Kidney (tissue), 14 donors: ENCODE measurements around the gene STK32B. TPM values are rescaled to one million over a fixed set of nuclear protein-coding genes. Genes with fewer than 3 reads are reported as not detected.

ENCODE experiments used
- DNase-seq, 5 donors: peaks; one replicate each; pipeline ENCODE4 v3.0.0-alpha.2; 2013 to 2020
- FAIRE-seq: peaks from 2 replicates; lab custom pipeline; 2012; peaks lifted over from hg19 to GRCh38; lab: Jason Lieb, UNC
- H3K27ac ChIP-seq, 2 donors: one replicate each; pipeline ENCODE4 v1.7.0; 2013; ENCODE audit warnings: low read depth in 2 of 2, low read length in 2 of 2, inconsistent platforms in 1 of 2
- H3K27me3 ChIP-seq: one replicate; pipeline ENCODE4 v1.7.1; 2013; ENCODE audit warnings: low read length, inconsistent platforms; ENCODE audit not compliant: control insufficient read depth, insufficient read depth
- H3K36me3 ChIP-seq, 3 donors: one replicate each; pipeline versions ENCODE4 v1.7.0 to v1.7.1; 2013; ENCODE audit warnings: low read length in 3 of 3, control low read depth in 1 of 3, inconsistent platforms in 1 of 3; ENCODE audit not compliant: insufficient read depth in 3 of 3, control insufficient read depth in 2 of 3
- H3K4me1 ChIP-seq, 3 donors: one replicate each; pipeline versions ENCODE4 v1.7.0 to v1.7.1; 2013; ENCODE audit warnings: low read length in 3 of 3, inconsistent platforms in 1 of 3, low read depth in 1 of 3; ENCODE audit not compliant: control insufficient read depth in 2 of 3, insufficient read depth in 2 of 3
- H3K4me3 ChIP-seq, 3 donors: one replicate each; pipeline versions ENCODE4 v1.7.0 to v1.8.1; 2013; ENCODE audit warnings: low read length in 3 of 3, control low read depth in 1 of 3, inconsistent platforms in 1 of 3
- H3K9ac ChIP-seq, 3 donors: one replicate each; pipeline versions ENCODE4 v1.7.0 to v1.7.1; 2013; ENCODE audit warnings: low read length in 3 of 3, control low read depth in 1 of 3, inconsistent platforms in 1 of 3
- H3K9me3 ChIP-seq, 3 donors: one replicate each; pipeline versions ENCODE4 v1.7.0 to v1.7.1; 2013; ENCODE audit warnings: low read length in 3 of 3, control low read depth in 1 of 3, inconsistent platforms in 1 of 3; ENCODE audit not compliant: control insufficient read depth in 2 of 3, insufficient read depth in 1 of 3
- intact Hi-C: fragments of 100-400 bp; cut with DNase I; formaldehyde crosslinking; loops from one replicate; pipeline ENCODE4 v1.11.1; 2022
- polyA plus RNA-seq: library from polyadenylated mRNA; stranded (reverse); fragments of 350-450 nt; fragmentation: Illumina TruSeq; extraction: RNeasy Lipid Tissue Mini Kit (QIAGEN cat#74804); gene quantifications from one replicate; pipeline ENCODE4 v1.2.3, GENCODE V29; 2014; ENCODE audit warnings: low read depth, low replicate concordance; ENCODE audit not compliant: insufficient read depth
- total RNA-seq: library from RNA; stranded (reverse); fragmentation: NEBNext Ultra II Directional; extraction: Animal tissue kit (Norgen Biotek cat#: 25700); gene quantifications from one replicate; pipeline ENCODE4 v1.2.1, GENCODE V29; 2021
- TF ChIP-seq, protein P1 (sequence below): IDR thresholded peaks from 3 replicates; pipeline ENCODE4 v1.5.1; 2012; ENCODE audit warnings: mild to moderate bottlenecking, moderate library complexity, borderline replicate concordance; ENCODE audit not compliant: insufficient read depth; ENCODE audit errors: extremely low read depth
- donor health status: control.
- donor health status: control.
- donor health status: control.
- donor health status: control.
- donor health status: control.
- donor health status: DM: yes; HTN: yes; CAD: no.
- donor health status: Normal renal cell carcinoma (clear cell type).

STK32B gene
- total and polyA plus RNA-seq, 2 donors from 2014 or later: 18.1 to 18.2 TPM

DNA sequence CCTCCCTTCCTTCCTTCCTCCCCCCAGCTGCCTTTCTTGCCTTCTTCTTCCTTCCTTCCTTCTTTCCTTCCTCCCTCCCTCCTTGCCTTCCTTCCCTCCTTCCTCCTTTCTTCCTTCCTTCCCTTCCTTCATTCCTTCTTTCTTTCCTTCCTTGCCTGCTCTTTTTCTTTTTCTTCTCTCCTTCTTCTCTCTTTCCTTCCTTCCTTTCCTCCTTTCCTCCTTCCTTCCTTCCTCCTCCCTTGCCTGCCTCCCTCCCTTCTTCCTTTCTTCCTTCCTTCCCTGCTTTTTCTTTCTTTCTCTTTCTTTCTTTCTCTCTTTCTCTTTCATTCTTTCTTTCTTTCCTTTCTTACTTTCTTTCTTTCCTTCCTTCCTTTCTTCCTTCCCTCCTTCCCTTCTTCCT, 49.1 kb downstream of the STK32B start:
- Histone ChIP-seq H3K27me3 (no peaks in the 10 kb centered on the region), H3K36me3 (no peaks in the 10 kb centered on the region), H3K4me1 (no peaks in the 10 kb centered on the region), H3K9me3 (no peaks in the 10 kb centered on the region), H3K4me3 (no peak overlapping the region), H3K9ac (no peak overlapping the region), H3K27ac (no peak overlapping the region)
- intact Hi-C loops: no loop called here
- TF ChIP-seq, protein P1, sequence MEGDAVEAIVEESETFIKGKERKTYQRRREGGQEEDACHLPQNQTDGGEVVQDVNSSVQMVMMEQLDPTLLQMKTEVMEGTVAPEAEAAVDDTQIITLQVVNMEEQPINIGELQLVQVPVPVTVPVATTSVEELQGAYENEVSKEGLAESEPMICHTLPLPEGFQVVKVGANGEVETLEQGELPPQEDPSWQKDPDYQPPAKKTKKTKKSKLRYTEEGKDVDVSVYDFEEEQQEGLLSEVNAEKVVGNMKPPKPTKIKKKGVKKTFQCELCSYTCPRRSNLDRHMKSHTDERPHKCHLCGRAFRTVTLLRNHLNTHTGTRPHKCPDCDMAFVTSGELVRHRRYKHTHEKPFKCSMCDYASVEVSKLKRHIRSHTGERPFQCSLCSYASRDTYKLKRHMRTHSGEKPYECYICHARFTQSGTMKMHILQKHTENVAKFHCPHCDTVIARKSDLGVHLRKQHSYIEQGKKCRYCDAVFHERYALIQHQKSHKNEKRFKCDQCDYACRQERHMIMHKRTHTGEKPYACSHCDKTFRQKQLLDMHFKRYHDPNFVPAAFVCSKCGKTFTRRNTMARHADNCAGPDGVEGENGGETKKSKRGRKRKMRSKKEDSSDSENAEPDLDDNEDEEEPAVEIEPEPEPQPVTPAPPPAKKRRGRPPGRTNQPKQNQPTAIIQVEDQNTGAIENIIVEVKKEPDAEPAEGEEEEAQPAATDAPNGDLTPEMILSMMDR: no peak
- no peak for DNase-seq
- no peak for FAIRE-seq

DNA sequence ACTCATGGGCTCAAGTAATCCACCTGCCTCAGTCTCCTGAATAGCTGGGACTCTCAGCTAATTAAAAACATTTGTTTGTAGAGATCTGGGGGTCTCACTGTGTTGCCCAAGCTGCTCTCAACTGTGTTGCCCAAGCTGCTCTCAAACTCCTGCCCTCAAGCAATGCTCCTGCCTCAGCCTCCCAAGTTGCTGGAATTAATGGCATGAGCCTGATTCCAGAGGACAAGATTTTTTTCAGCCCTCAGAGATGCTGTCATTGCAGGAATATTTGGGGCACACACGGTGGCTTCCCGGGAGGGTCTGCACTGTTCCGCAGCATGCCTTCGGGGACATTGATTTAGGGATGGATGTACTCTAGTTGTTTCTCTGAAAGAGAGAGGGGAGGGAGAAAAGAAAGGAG, 49.7 kb downstream of the STK32B start:
- Histone ChIP-seq H3K4me3 (no peak overlapping the region), H3K4me1 (no peaks in the 10 kb centered on the region), H3K27me3 (no peaks in the 10 kb centered on the region), H3K36me3 (no peaks in the 10 kb centered on the region), H3K9ac (no peak overlapping the region), H3K27ac (no peak overlapping the region), H3K9me3 (no peaks in the 10 kb centered on the region)
- TF ChIP-seq, protein P1: no peak
- DNase-seq (no peak), FAIRE-seq (no peak)
- intact Hi-C loops: no loop called here

DNA sequence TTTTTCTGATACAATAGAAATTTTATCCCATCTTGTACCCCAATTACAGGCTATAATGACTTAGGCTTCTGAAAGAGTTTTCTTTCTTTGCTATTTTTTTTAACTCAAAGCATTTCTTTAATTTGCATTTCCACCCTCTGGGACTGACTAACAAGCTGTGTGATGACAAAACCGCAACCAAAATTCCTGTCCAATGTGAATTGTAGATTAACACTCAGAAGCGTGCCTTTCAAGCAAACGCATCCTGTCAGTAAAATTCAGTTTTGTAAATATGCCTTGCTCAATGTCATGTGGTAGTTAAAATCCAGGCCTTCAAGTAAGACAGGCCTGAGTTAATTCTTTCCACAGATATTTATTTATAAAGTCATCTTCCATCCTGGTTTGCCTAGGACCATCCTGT, 50.3 kb downstream of the STK32B start:
- Histone ChIP-seq H3K4me3 (no peak overlapping the region), H3K27me3 (no peaks in the 10 kb centered on the region), H3K9me3 (no peaks in the 10 kb centered on the region), H3K9ac (no peak overlapping the region), H3K27ac (no peak overlapping the region), H3K36me3 (no peaks in the 10 kb centered on the region), H3K4me1 (no peaks in the 10 kb centered on the region)
- TF ChIP-seq, protein P1: no peak
- no peak for FAIRE-seq
- intact Hi-C loops: no loop called here
- no peak for DNase-seq

DNA sequence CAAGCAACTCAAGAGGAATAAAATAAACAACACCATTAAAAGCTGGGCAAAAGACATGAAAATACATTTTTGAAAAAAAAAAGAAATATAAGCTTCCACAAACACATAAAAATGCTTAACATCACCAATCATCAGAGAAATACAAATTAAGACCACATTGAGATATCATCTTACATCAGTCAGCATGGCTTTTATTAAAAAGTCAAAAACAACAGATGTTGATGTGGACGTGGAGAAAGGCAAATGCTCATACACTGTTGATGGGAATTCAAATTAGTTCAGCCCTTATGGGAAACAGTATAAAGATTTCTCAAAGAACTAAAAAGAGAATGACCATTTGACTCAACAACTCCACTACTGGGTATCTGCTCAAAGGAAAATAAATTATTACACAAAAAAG, 59.6 kb downstream of the STK32B start:
- TF ChIP-seq, protein P1: no peak
- no peak overlapping the region for H3K4me3 ChIP-seq
- no peaks in the 10 kb centered on the region for H3K9me3 ChIP-seq
- H3K36me3 ChIP-seq: no peaks in the 10 kb centered on the region
- no peak overlapping the region for H3K27ac ChIP-seq
- intact Hi-C loops: no loop called here
- FAIRE-seq (no peak), DNase-seq (no peak)
- H3K9ac ChIP-seq: no peak overlapping the region
- H3K4me1 ChIP-seq: no peaks in the 10 kb centered on the region
- H3K27me3 ChIP-seq: no peaks in the 10 kb centered on the region
